Spinal cord (tissue), 10 donors: ENCODE measurements around the gene BTG4. TPM values are rescaled to one million over a fixed set of nuclear protein-coding genes. Genes with fewer than 3 reads are reported as not detected.

Source experiments
- DNase-seq, 6 donors: peaks; one replicate each; pipeline versions ENCODE4 v3.0.0 to v3.0.0-alpha.2; 2013 to 2015; ENCODE audit warnings: low spot score in 6 of 6, low read depth in 4 of 6
- H3K27ac ChIP-seq: one replicate; pipeline ENCODE4 v1.5.1; 2013; ENCODE audit warnings: low read depth, low read length, control low read depth
- H3K27me3 ChIP-seq: one replicate; pipeline ENCODE4 v1.6.1; 2013; ENCODE audit warnings: low read length; ENCODE audit not compliant: control insufficient read depth, insufficient read depth
- H3K36me3 ChIP-seq: one replicate; pipeline ENCODE4 v1.6.1; 2013; ENCODE audit warnings: low read length; ENCODE audit not compliant: control insufficient read depth, insufficient read depth
- H3K4me1 ChIP-seq: one replicate; pipeline ENCODE4 v1.6.1; 2013; ENCODE audit warnings: low read length; ENCODE audit not compliant: control insufficient read depth, insufficient read depth
- H3K4me3 ChIP-seq: one replicate; pipeline ENCODE4 v1.5.1; 2013; ENCODE audit warnings: low read depth, low read length, control low read depth
- H3K9me3 ChIP-seq: one replicate; pipeline ENCODE4 v1.6.1; 2013; ENCODE audit warnings: low read length; ENCODE audit not compliant: control insufficient read depth, insufficient read depth
- WGBS: methylation state at CpG from one replicate; pipeline ENCODE4 v1.1.5; 2013; ENCODE audit warnings: missing lambda C conversion rate; ENCODE audit not compliant: insufficient coverage; 5-methylcytosine and 5-hydroxymethylcytosine counted together
- polyA plus RNA-seq, 2 donors: library from polyadenylated mRNA; unstranded; fragments of 120-200 nt; gene quantifications; one replicate each; pipeline ENCODE4 v1.2.1, GENCODE V29; 2013; ENCODE audit not compliant: insufficient read length in 2 of 2
- total RNA-seq, 2 donors: library from RNA; depleted of rRNA in 1 of 2; stranded (reverse); fragments of 120-200 nt in 1 of 2; fragments of >200 nt in 1 of 2; gene quantifications; one replicate each; pipeline versions ENCODE4 v1.2.3 to v1.2.4, GENCODE V29; 2013 to 2014
- donor health status: healthy.

Gene BTG4
- total and polyA plus RNA-seq, 4 donors = 0.39 TPM; not detected in 3

GRCh38 chr11:111510311-111510710 lies 1.9 kb downstream of the BTG4 start:
- no peak overlapping the region for H3K4me3 ChIP-seq

GRCh38 chr11:111502611-111503010 lies 9.6 kb downstream of the BTG4 start:
- WGBS = no CpG with 5 or more reads among the region's 1 CpG
- no peaks in the 10 kb centered on the region for H3K9me3 ChIP-seq
- H3K36me3 ChIP-seq = no peaks in the 10 kb centered on the region
- H3K27me3 ChIP-seq = no peaks in the 10 kb centered on the region
- no peak overlapping the region for H3K4me3 ChIP-seq
- no peaks in the 10 kb centered on the region for H3K4me1 ChIP-seq
- no peak overlapping the region for H3K27ac ChIP-seq
- DNase-seq = no peak

More at GRCh38 chr11:111510311-111510710, 1.9 kb downstream of the BTG4 start:
- Histone ChIP-seq H3K27me3 (peaks cover 33% of the 10 kb centered on the region), H3K4me1 (peaks cover 20% of the 10 kb centered on the region), H3K27ac (no peak overlapping the region), H3K36me3 (no peaks in the 10 kb centered on the region), H3K9me3 (no peaks in the 10 kb centered on the region)
- no CpG with 5 or more reads among the region's 1 CpG for WGBS
- DNase-seq = no peak

- Histone ChIP-seq H3K36me3 (no peaks in the 10 kb centered on the region), H3K4me3 (no peak overlapping the region), H3K4me1 (no peaks in the 10 kb centered on the region), H3K9me3 (no peaks in the 10 kb centered on the region), H3K27me3 (no peaks in the 10 kb centered on the region), H3K27ac (no peak overlapping the region)
- no peak for DNase-seq
- WGBS = 86% methylated on average over 1 of the region's 1 CpG
Measured at GRCh38 chr11:111500481-111500880, 11.7 kb downstream of the BTG4 start.

- no peaks in the 10 kb centered on the region for H3K9me3 ChIP-seq
- no peaks in the 10 kb centered on the region for H3K27me3 ChIP-seq
- WGBS = 94% methylated on average over 2 of the region's 5 CpGs
- H3K4me3 ChIP-seq = no peak overlapping the region
- no peaks in the 10 kb centered on the region for H3K4me1 ChIP-seq
- H3K36me3 ChIP-seq = no peaks in the 10 kb centered on the region
- no peak for DNase-seq
- no peak overlapping the region for H3K27ac ChIP-seq
Measured at GRCh38 chr11:111499483-111499882, 12.7 kb downstream of the BTG4 start.

GRCh38 chr11:111494040-111494439 lies 18.1 kb downstream of the BTG4 start:
- Histone ChIP-seq H3K4me3 (no peak overlapping the region), H3K27me3 (no peaks in the 10 kb centered on the region)
- 40% methylated on average over 1 of the region's 1 CpG for WGBS

GRCh38 chr11:111490496-111490895 lies 21.7 kb downstream of the BTG4 start:
- Histone ChIP-seq H3K9me3 (no peaks in the 10 kb centered on the region), H3K27ac (no peak overlapping the region), H3K4me3 (no peak overlapping the region), H3K36me3 (no peaks in the 10 kb centered on the region), H3K4me1 (no peaks in the 10 kb centered on the region), H3K27me3 (no peaks in the 10 kb centered on the region)
- no peak for DNase-seq
- WGBS = 100% methylated on average over 1 of the region's 1 CpG

More at GRCh38 chr11:111494040-111494439, 18.1 kb downstream of the BTG4 start:
- Histone ChIP-seq H3K36me3 (no peaks in the 10 kb centered on the region), H3K4me1 (no peaks in the 10 kb centered on the region), H3K9me3 (no peaks in the 10 kb centered on the region), H3K27ac (no peak overlapping the region)
- DNase-seq = no peak

- no peaks in the 10 kb centered on the region for H3K4me1 ChIP-seq
- no peak overlapping the region for H3K4me3 ChIP-seq
- H3K27ac ChIP-seq = no peak overlapping the region
- no peaks in the 10 kb centered on the region for H3K9me3 ChIP-seq
- H3K36me3 ChIP-seq = no peaks in the 10 kb centered on the region
- no peaks in the 10 kb centered on the region for H3K27me3 ChIP-seq
- DNase-seq = no peak
Measured at GRCh38 chr11:111483431-111483830, 28.8 kb downstream of the BTG4 start.

- no peaks in the 10 kb centered on the region for H3K4me1 ChIP-seq
- WGBS = no CpG with 5 or more reads among the region's 1 CpG
- H3K27me3 ChIP-seq = no peaks in the 10 kb centered on the region
- no peak for DNase-seq
- H3K36me3 ChIP-seq = no peaks in the 10 kb centered on the region
- H3K4me3 ChIP-seq = no peak overlapping the region
- no peaks in the 10 kb centered on the region for H3K9me3 ChIP-seq
- H3K27ac ChIP-seq = no peak overlapping the region
Measured at GRCh38 chr11:111479666-111480065, 32.5 kb downstream of the BTG4 start.

GRCh38 chr11:111477898-111478297 lies 34.3 kb downstream of the BTG4 start:
- Histone ChIP-seq H3K36me3 (no peaks in the 10 kb centered on the region), H3K27me3 (no peaks in the 10 kb centered on the region), H3K9me3 (no peaks in the 10 kb centered on the region), H3K4me3 (no peak overlapping the region), H3K4me1 (no peaks in the 10 kb centered on the region), H3K27ac (no peak overlapping the region)
- no peak for DNase-seq
- 100% methylated on average over 2 of the region's 2 CpGs for WGBS

- no peak overlapping the region for H3K27ac ChIP-seq
- no peaks in the 10 kb centered on the region for H3K9me3 ChIP-seq
- no peak overlapping the region for H3K4me3 ChIP-seq
- H3K4me1 ChIP-seq = no peaks in the 10 kb centered on the region
- WGBS = 100% methylated on average over 1 of the region's 3 CpGs
- no peaks in the 10 kb centered on the region for H3K36me3 ChIP-seq
- no peaks in the 10 kb centered on the region for H3K27me3 ChIP-seq
- peak in 1 of 6 donors; percentile 33 for DNase-seq
Measured at GRCh38 chr11:111476956-111477355, 35.2 kb downstream of the BTG4 start.
